HG02870 (cell line): ENCODE measurements around the gene GADD45GIP1.

Experiments
- ATAC-seq: cut with Tn5 transposase; IDR thresholded peaks from one replicate; pipeline ENCODE4 v1.9.1; 2021; ENCODE audit warnings: mild to moderate bottlenecking, moderate library complexity; ENCODE audit not compliant: unreplicated experiment

Gene GADD45GIP1

DNA sequence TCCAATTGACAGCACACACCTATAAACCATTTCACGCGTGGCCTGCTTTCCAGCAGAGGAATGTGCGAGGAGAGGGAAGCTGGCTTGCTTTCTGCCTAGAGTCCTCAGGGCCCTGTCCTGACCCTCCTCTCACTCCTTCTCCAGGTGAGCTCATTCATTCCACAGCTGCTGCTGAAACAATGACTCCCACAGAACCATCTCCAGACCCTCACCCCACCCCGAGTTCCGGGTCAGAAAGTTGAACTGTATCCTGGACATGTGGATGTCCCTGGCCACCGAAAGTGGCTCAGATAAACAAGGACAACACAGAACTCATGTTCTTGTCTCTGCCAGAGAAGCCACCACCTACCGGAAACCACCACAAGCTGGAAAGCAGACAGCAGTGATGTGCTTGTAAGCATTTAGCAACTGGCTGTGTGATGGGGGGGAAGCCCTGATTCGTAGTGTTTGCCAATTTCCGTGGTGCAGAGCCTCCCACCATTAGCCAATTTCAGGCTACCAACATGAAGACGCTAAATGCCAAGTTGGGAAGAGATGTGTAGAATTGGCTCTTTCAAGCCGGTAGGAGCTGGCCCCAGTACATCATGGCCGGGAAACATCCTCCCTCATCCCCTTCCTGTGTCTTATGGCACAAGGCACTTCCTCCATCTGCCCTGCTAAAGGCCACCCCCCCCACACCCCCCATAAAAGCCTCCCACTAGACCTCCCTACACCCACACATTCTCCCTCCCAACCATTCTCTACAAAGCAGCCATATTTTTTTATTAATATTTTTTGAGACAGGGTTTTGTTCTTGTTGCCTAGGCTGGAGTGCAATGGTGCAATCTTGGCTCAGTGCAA is 43.0 kb downstream of the GADD45GIP1 start:
- ATAC-seq = no peak

DNA sequence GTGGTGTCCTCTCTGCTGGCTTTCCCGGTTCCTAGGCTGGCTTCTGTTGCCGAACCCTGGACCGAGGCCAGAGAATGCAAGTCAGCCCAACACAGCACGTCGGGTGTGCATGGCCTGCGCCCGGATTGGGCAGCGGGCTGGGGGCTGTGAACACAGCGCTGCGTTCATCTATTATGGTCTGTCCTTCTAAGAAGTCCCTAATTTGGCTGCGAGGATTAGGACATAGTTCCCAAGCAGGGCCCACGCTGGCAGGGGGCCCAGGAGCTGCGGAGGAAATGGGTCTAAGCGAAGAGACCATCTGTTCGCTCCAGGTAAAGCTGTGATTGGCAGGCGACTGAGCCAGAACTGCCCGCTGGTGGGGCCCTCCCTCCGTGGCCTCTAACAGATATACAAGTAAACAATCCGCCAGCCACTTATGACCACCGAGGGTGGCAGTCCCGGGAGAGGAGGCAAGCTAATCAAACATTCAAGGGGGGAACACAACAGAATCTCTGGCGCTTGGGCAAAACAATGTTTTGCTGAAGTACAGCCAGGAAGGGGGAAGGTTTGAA is 43.9 kb downstream of the GADD45GIP1 start:
- ATAC-seq = no peak

DNA sequence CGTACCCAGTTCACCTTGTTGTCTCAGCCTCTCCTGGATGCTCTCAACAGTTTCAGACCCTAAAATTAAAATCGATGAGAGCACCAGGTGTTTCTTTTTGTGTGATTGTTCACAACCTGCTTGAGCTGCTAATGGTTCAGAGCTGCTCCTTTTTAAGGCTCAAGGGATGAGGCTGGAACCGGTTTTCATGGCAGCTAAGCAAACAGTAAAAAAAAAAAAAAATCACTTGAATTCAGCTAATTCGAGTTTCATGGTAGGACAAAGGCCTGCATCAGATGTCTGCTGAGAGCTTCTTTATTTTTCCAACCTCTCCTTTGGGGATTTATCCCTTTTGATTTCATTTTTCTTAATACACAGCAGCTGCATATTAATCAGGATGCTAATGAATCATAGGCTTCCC is 44.5 kb downstream of the GADD45GIP1 start:
- ATAC-seq = no peak

DNA sequence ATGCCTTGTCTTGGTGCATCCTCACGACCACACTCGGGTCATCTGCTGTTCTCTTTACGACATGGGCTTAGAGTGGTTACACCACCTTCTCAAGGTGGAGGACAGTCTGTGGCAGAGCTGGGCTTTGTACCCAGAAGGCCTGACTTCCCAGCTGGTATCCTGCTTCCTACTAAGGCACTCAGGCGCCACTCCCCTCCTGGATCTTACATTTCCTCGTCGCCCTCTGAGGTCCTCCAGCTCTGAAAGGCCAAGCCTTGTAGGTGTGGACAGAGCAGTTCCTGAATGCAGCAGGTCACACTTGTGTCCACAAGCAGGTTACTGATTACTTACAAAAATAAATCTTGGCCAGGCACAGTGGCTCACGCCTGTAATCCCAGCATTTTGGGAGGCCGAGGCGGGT is 49.9 kb downstream of the GADD45GIP1 start:
- ATAC-seq = no peak
